Tibial nerve (tissue), 4 donors: ENCODE measurements around the gene CFAP210. TPM values are rescaled to one million over a fixed set of nuclear protein-coding genes. Genes with fewer than 3 reads are reported as not detected.

Source experiments
- DNase-seq, 2 donors: peaks; one replicate each; pipeline ENCODE4 v3.0.0-alpha.2; 2019; ENCODE audit warnings: low spot score in 2 of 2
- H3K27ac ChIP-seq, 4 donors: fragments of 200-600 bp; sonication (generic) in 3 of 4; one replicate each; pipeline ENCODE4 v1.5.1; 2017 to 2019; ENCODE audit warnings: mild to moderate bottlenecking in 1 of 4
- H3K27me3 ChIP-seq, 2 donors: fragments of 200-600 bp; sonication (generic) in 1 of 2; one replicate each; pipeline versions ENCODE4 v1.5.1 to v1.6.0; 2017 to 2019
- H3K36me3 ChIP-seq, 3 donors: fragments of 200-600 bp; sonication (generic); one replicate each; pipeline ENCODE4 v1.5.1; 2018 to 2019
- H3K4me1 ChIP-seq, 4 donors: fragments of 200-600 bp; sonication (generic) in 3 of 4; one replicate each; pipeline ENCODE4 v1.5.1; 2017 to 2019
- H3K4me3 ChIP-seq, 4 donors: fragments of 200-600 bp; sonication (generic) in 3 of 4; one replicate each; pipeline ENCODE4 v1.5.1; 2017 to 2019; ENCODE audit warnings: mild to moderate bottlenecking in 1 of 4, moderate library complexity in 1 of 4
- H3K9me3 ChIP-seq, 4 donors: fragments of 200-600 bp; sonication (generic) in 3 of 4; one replicate each; pipeline ENCODE4 v1.5.1; 2017 to 2019
- EP300 ChIP-seq, 2 donors: sonication (generic); formaldehyde crosslinking; IDR thresholded peaks; one replicate each; pipeline ENCODE4 v1.6.1; 2017; ENCODE audit warnings: antibody characterized with exemption in 2 of 2, mild to moderate bottlenecking in 1 of 2
- POLR2A ChIP-seq, 2 donors: fragments of 450-650 bp; IDR thresholded peaks; one replicate each; pipeline ENCODE4 v1.6.1; 2017; ENCODE audit warnings: antibody characterized with exemption in 2 of 2, mild to moderate bottlenecking in 2 of 2, moderate library complexity in 2 of 2
- WGBS, 2 donors: methylation state at CpG; one replicate each; pipeline ENCODE4 v1.1.5; 2018; 5-methylcytosine and 5-hydroxymethylcytosine counted together
- total RNA-seq, 4 donors: library from RNA; depleted of rRNA; stranded (reverse); fragments of >200 nt; gene quantifications; one replicate each; pipeline ENCODE4 v1.1.0, GENCODE V29; 2016
- TF ChIP-seq, protein P1 (sequence below), 5 experiments: fragments of 200-600 bp in 3 of 5; fragments of 450-650 bp in 2 of 5; sonication (generic) in 3 of 5; IDR thresholded peaks; one replicate each; pipeline ENCODE4 v1.5.1; 2016 to 2019; ENCODE audit warnings: antibody characterized with exemption in 5 of 5, mild to moderate bottlenecking in 3 of 5, moderate library complexity in 2 of 5

Gene CFAP210
- total RNA-seq, 4 donors from 2014 or later: 0.60 to 0.87 TPM; not detected in 2

DNA sequence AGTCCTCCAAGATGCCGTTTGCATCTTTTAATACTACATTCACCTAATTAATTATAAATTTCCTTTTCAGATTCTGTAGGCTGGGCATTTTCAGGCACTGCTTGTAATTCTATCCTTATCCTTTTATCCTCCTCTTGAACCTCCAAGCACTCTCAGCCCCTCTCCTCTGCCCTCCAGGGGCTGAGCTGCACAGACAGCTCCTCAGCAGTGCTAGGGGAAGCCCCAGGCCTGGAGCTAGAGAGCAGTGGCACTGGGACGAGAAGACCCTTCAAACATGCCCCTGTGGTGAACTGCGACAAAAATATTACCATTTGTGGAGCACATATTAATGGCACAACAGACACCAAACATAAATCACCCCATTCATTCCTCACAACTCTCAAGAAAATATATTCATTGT is 32.9 kb downstream of the CFAP210 start:
- no peaks in the 10 kb centered on the region for H3K4me1 ChIP-seq
- 63 to 73% methylated on average over 3 of the region's 3 CpGs for WGBS, 2 donors
- DNase-seq: no peak
- no peaks in the 10 kb centered on the region for H3K27me3 ChIP-seq
- TF ChIP-seq, protein P1, sequence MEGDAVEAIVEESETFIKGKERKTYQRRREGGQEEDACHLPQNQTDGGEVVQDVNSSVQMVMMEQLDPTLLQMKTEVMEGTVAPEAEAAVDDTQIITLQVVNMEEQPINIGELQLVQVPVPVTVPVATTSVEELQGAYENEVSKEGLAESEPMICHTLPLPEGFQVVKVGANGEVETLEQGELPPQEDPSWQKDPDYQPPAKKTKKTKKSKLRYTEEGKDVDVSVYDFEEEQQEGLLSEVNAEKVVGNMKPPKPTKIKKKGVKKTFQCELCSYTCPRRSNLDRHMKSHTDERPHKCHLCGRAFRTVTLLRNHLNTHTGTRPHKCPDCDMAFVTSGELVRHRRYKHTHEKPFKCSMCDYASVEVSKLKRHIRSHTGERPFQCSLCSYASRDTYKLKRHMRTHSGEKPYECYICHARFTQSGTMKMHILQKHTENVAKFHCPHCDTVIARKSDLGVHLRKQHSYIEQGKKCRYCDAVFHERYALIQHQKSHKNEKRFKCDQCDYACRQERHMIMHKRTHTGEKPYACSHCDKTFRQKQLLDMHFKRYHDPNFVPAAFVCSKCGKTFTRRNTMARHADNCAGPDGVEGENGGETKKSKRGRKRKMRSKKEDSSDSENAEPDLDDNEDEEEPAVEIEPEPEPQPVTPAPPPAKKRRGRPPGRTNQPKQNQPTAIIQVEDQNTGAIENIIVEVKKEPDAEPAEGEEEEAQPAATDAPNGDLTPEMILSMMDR (IDR thresholded peaks at IDR 0.05): no peak
- TF ChIP-seq POLR2A (IDR thresholded peaks at IDR 0.05) (no peak), EP300 (IDR thresholded peaks at IDR 0.05) (no peak)
- H3K36me3 ChIP-seq: no peaks in the 10 kb centered on the region
- no peak overlapping the region for H3K27ac ChIP-seq
- H3K9me3 ChIP-seq: no peaks in the 10 kb centered on the region
- no peak overlapping the region for H3K4me3 ChIP-seq

DNA sequence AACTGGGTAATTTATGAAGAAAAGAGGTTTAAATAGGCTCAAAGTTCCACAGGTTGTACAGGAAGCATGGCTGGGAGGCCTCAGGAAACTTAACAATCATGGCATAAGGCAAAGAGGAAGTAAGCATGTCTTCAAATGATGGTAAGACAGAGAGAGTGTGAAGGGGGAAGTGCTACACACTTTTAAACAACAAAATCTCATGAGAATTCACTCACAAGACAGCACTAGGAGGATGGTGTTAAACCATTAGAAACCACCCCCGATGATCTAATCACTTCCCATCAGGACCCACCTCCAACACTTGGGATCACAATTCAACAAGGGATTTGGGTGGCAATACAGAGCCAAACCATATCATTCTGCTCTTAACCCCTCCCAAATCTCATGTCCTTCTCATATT is 34.9 kb downstream of the CFAP210 start:
- Histone ChIP-seq H3K4me1 (no peaks in the 10 kb centered on the region), H3K27ac (no peak overlapping the region), H3K27me3 (no peaks in the 10 kb centered on the region), H3K9me3 (no peaks in the 10 kb centered on the region), H3K4me3 (no peak overlapping the region), H3K36me3 (no peaks in the 10 kb centered on the region)
- TF ChIP-seq EP300 (IDR thresholded peaks at IDR 0.05): no peak
- TF ChIP-seq POLR2A (IDR thresholded peaks at IDR 0.05): no peak
- TF ChIP-seq, protein P1 (IDR thresholded peaks at IDR 0.05): no peak
- no peak for DNase-seq
- WGBS, 2 donors: 81 to 91% methylated on average over 1 of the region's 1 CpG

DNA sequence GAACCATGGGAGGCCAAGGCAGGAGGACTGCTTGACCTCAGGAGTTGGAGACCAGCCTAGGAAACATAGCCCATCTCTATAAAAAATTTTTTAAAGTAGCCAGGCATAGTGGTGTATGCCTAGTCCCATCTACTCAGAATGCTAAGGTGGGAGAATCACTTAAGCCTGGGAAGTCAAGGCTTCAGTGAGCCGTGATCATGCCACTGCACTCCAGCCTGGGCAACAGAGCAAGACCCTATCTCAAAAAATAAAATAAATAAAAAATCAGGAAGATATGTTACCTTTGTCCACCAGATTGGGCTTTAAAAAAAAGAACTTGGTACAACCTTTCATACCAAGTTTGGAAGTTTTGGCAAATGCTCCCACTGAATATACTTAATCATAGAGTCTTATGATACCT is 35.3 kb downstream of the CFAP210 start:
- Histone ChIP-seq H3K9me3 (no peaks in the 10 kb centered on the region), H3K4me1 (no peaks in the 10 kb centered on the region), H3K27ac (no peak overlapping the region), H3K36me3 (no peaks in the 10 kb centered on the region), H3K4me3 (no peak overlapping the region), H3K27me3 (no peaks in the 10 kb centered on the region)
- WGBS, 2 donors: 97 to 100% methylated on average over 1 of the region's 1 CpG
- DNase-seq: no peak
- no peak for TF ChIP-seq POLR2A (IDR thresholded peaks at IDR 0.05)
- TF ChIP-seq EP300 (IDR thresholded peaks at IDR 0.05): no peak

DNA sequence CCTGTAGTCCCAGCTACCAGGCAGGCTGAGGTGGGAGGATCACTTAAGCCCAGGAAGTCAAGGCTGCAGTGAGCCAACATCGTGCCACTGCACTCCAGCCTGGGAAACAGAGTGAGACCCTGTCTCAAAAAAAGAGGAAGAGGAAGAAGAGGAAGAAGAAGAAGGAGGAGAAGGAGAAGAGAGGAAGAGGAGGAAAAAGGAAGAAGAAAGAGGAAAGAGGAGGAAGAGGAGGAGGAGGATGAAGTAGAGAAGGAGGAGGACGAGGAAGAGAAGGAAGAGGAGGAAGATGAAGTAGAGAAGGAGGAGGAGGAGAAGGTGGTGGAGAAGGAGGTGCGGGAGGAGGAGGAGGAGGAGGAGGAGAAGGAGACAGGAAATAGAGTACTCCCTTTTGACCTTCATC is 38.0 kb downstream of the CFAP210 start:
- WGBS, 2 donors: 74 to 80% methylated on average over 3 of the region's 3 CpGs
- DNase-seq: no peak
- H3K4me3 ChIP-seq: no peak overlapping the region
- TF ChIP-seq EP300 (IDR thresholded peaks at IDR 0.05) (no peak), POLR2A (IDR thresholded peaks at IDR 0.05) (no peak)
- TF ChIP-seq, protein P1 (IDR thresholded peaks at IDR 0.05): no peak
- H3K36me3 ChIP-seq: no peaks in the 10 kb centered on the region
- no peak overlapping the region for H3K27ac ChIP-seq
- no peaks in the 10 kb centered on the region for H3K27me3 ChIP-seq
- no peaks in the 10 kb centered on the region for H3K9me3 ChIP-seq
- no peaks in the 10 kb centered on the region for H3K4me1 ChIP-seq

DNA sequence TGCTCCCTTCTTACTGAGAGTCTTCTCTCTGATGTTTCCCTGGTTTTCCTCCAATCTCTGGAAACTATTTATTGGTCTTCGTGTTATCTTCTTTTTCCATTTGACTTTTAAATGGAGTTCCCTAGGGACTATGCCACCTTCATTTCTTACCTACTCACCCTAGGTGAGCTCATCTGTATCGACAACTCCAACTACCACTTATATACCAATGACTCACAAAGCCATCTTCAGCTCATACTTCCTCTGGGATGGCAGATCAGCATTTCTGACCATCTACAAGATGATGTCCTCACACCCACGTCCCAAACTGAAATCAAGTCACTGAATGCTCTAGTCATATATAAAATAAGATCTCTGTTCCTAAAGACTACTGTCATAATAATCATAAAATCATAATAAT is 40.6 kb downstream of the CFAP210 start:
- Histone ChIP-seq H3K4me3 (no peak overlapping the region), H3K27ac (no peak overlapping the region), H3K4me1 (no peaks in the 10 kb centered on the region), H3K27me3 (no peaks in the 10 kb centered on the region), H3K9me3 (no peaks in the 10 kb centered on the region), H3K36me3 (no peaks in the 10 kb centered on the region)
- WGBS, 2 donors: 77 to 83% methylated on average over 3 of the region's 3 CpGs
- TF ChIP-seq, protein P1 (IDR thresholded peaks at IDR 0.05): no peak
- TF ChIP-seq POLR2A (IDR thresholded peaks at IDR 0.05): no peak
- no peak for TF ChIP-seq EP300 (IDR thresholded peaks at IDR 0.05)
- DNase-seq: no peak

DNA sequence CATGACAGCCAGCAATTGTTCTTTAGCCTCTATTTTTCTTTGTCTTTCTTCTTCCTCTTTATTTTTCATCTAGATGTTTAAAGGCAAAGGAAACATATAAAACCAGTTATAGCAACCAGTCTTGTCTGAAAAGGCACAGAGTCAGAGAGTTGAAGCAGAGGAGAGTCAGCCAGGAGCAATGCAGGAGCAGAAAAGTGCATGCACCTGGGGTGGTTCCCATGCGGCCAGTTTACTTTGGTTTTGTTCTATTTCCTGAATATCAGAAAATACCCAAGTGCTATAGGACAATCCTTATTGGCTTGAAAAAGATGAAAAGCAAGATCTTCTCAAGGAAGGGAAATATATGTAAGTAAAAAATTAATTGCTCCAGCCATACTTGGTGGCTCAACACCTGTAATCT is 44.9 kb downstream of the CFAP210 start:
- Histone ChIP-seq H3K27me3 (no peaks in the 10 kb centered on the region), H3K36me3 (no peaks in the 10 kb centered on the region), H3K27ac (no peak overlapping the region), H3K4me3 (no peak overlapping the region), H3K9me3 (no peaks in the 10 kb centered on the region), H3K4me1 (no peaks in the 10 kb centered on the region)
- no peak for DNase-seq
- TF ChIP-seq EP300 (IDR thresholded peaks at IDR 0.05) (no peak), POLR2A (IDR thresholded peaks at IDR 0.05) (no peak)
- TF ChIP-seq, protein P1 (IDR thresholded peaks at IDR 0.05): no peak
- 66 to 72% methylated on average over 1 of the region's 1 CpG for WGBS, 2 donors
